Midbrain (tissue), 1 donor: ENCODE results near the gene OGG1.

Experiments
- DNase-seq: peaks from one replicate; lab custom pipeline; 2025; lab: John Stamatoyannopoulos, UW

The OGG1 gene

GRCh38 chr3:9749645-9750555, at the start of gene OGG1:
Gene OGG1 (plus strand): TSS chr3:9749952. CDS start chr3:9750287, 335 bp downstream.
- DNase-seq, result peak; percentile 95

DNA sequence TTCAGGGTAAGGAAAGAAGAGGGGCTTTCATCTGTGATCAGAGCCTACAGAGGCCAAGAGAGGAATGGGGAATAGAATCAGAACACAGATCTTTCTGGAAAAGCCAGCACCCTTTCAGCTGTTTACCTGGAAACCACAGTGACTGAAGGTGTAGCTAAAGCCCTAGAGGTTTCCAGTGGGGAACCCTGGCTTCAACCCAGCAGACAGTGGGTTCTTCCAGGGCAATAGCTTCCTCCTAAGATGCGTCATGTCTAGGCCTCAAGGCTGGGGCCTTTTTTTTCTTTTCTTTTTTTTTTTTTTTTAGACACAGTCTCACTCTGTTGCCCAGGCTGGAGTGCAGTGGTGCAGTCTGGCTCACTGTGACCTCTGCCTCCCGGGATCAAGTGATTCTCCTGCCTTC, 49.2 kb upstream of the OGG1 start:
- DNase-seq, result no peak

GRCh38 chr3:9701006-9701405, 48.7 kb upstream of the OGG1 start:
- DNase-seq, result no peak

- no peak for DNase-seq
Measured at GRCh38 chr3:9701711-9702110, 48.0 kb upstream of the OGG1 start.

- DNase-seq, result no peak
Measured at GRCh38 chr3:9703240-9703639, 46.5 kb upstream of the OGG1 start.

GRCh38 chr3:9703736-9704346, 45.9 kb upstream of the OGG1 start, which contains the start of gene CPNE9:
Gene CPNE9 (plus strand): TSS chr3:9703833. CDS start chr3:9703997, 164 bp downstream.
- no peak for DNase-seq

DNA sequence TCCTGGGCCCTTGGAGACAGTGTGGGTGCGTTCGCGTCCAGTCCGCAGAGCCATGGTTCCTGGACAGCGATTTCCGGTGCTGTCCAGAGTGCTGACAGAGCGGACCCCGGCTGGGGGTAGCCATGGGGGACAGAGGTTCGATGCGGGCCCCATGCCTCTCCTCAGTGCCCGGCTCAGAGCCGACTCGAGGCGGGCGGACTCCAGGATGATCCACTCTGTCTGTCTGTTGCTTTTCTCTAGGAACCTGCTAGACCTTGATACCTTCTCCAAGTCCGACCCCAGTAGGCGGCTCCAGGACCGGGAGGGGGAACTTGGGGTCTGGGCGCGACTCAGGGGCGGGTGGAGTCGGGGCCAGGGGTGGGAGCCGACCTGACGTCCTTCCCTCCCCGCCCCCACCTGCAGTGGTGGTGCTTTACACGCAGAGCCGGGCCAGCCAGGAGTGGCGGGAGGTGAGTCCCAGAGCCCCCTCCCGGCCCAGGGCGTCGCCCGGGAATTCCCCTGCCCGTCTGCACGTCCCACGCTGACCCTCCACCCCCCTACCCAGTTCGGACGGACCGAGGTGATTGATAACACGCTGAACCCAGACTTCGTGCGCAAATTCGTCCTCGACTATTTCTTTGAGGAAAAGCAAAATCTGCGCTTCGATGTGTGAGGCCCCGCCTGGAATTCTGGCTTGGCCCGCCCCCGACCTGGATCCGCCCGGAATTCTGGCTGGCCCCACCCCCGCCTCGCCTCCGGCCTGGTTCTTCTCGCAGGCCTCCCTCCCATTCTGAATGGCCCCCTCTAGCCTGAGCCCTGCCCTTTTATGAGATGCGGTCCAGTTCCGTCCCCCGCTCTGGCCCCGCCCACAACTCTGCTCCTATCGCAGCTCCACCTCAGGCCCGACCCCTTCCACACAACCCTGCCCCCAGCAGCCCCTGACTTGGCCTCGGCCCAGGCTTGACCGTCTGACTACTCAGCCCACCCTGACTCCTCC, 45.1 kb upstream of the OGG1 start:
- no peak for DNase-seq

GRCh38 chr3:9710174-9710739, 39.5 kb upstream of the OGG1 start:
- DNase-seq, result no peak

GRCh38 chr3:9712415-9712814, 37.3 kb upstream of the OGG1 start:
- no peak for DNase-seq

GRCh38 chr3:9713142-9713541, 36.6 kb upstream of the OGG1 start:
- DNase-seq, result no peak

DNA sequence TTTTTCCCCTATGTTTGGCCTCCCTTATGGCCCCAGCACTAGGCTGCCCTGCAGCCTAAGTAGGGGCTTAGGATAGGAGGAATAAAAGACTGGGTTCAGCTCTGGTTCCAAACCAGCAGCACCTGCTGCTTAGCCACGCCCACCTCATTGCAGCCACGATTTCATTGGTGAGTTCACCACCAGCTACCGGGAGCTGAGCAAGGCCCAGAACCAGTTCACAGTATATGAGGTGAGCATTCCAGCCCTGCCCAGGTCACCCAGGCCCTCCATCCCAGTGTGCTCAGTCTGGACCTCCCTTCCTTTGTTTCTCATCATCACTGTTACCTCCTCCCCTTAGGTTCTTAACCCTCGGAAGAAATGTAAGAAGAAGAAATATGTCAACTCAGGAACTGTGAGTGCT, 34.6 kb upstream of the OGG1 start:
- DNase-seq, result no peak

GRCh38 chr3:9715764-9716437, 33.9 kb upstream of the OGG1 start:
- DNase-seq, result peak; percentile 61

GRCh38 chr3:9716801-9717555, 32.8 kb upstream of the OGG1 start:
- DNase-seq, result no peak

DNA sequence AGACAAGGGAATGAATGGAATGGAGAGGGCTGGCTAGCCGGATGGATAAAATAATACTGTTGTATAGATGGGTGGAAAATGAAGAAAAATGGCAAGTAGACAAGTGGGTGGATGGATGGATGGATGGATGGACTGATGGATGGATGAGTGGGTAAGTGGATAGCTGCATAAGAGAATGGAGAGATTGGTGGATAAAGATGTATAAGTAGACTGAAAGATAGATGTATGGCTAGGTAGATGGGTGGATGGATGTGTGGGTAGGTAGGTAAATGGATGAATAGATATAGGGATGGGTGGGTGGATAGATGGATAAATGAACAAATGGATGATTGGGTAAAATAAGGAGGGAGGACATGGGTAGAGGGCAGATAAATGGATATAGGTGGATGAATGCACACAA, 32.2 kb upstream of the OGG1 start:
- no peak for DNase-seq

DNA sequence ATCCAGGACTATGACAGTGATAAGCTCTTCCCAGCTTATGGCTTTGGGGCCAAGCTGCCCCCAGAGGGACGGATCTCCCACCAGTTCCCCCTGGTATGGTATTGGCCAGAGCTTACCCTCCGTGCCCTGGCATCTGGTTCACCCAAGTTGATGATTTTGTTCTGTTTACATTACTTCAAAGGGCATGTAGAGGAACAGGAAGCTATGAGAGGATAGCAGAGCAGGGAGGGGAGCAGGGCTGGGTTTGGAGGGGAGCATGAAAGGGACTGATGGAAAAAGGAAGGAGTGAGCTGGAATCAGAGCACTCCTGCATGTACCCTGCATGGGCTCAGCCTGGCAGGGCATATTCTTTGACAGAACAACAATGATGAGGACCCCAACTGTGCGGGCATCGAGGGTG, 31.6 kb upstream of the OGG1 start:
- no peak for DNase-seq

DNA sequence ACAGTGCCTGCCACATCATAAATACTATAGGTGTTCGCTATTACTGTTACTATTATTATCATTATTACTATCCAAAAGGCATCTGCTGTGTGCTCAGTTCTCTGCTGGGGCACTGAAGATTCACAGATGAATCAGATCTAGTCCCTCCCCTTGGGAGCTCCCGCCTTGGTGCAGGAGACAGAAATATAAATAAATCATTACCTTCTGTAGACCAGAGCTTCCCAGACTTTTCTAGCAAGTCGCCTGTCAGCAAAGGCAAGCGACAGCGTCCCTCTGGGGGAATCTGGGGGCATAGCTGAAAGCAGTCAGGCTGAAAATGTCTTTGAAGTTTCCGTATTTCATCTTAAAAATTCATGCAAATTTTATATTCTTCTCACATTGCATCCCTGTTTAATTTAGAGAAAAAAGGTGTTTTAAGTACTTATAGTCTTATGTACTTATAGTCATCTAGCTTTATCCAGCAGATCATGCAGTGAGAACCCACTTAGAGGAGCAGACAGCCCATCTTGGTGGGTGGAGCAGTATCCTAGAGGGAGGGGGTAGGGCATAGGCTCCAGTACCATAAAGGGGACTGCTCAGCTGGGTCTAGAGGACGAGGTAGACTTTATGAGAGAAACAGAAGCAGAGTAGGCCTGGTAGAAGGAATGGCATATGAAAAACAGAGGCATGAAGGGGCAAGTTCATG, 28.6 kb upstream of the OGG1 start:
- no peak for DNase-seq

DNA sequence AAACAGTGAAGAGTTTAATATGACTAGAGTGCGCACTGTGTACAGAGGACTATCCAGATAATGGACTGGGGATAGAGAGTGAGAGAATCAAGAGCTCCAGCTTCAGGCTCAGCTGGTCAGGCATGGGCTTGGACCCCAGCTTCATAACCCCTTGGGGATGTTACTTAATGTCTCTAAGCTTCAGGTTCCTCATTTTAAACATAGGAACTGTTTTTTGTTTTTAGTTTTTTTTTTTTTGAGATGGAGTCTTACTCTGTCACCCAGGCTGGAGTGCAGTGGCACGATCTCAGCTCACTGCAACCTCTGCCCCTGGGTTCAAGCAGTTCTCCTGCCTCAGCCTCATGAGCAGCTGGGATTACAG, 28.1 kb upstream of the OGG1 start:
- no peak for DNase-seq

DNA sequence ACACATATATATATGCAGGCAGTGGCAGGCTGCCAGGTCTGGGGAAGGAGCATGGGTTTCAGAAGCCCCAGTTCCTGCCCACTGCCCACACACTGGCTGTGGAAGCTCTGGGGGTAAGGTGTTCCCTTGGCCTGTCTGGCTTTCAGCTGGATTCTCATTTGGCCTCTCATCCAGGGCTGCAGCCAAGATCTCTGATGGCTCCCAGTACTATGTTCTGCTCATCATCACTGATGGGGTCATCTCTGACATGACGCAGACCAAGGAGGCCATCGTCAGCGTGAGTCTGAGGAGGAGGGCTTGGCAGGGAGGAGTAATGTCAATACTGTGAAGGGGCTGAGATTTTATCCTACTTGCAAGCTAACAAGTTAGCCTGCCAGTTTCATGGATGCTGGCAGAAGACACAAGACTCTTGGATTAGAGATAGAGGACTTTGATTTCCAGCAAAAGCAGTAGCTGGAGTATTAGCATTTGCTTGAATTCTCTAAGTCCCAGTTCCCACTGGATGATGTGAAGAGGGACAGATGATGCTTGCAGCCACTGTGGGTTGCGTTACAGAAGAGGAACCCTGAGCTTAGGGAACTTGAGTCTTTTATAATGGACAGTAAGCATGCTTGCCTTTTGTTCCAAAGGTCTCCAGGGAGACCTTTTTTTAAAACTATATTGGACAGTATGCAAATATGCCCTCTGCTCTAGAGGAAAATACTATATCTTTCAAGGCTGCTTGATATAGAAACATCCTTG, 23.8 kb upstream of the OGG1 start:
- DNase-seq, result no peak

DNA sequence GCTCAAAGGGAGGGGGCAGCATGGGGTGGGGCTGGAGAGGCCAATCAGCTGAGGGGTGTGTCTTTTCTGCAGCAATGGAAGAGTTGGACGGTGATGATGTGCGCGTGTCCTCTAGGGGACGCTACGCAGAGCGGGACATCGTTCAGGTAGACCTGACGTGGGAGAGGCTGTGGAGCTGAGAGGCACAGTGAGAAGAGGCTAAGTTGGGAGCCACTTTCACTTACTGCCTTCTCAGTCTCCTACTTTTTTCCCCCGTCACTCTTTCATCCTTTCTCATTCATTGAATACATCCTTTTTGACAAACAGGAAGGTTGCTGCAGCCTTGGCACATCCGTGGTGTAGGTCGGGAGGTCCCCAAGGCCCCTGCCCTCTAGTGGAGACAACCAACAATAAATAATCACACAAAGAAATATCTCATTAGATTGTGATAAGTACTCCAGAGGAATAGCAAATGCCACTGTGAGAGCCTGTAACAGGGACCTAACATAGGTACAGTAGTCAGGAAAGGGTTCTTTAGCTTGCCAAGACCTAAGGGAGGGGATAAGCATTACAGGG, 22.6 kb upstream of the OGG1 start:
- DNase-seq, result no peak
